Measurements from ENCODE around the gene IPO13. TPM values are rescaled to one million over a fixed set of nuclear protein-coding genes. Genes with fewer than 3 reads are reported as not detected.

IPO13 gene
- polyA plus RNA-seq, 1 of the 3 experiments (the other 2 are of a cell fraction), result 15.5 TPM

GRCh38 chr1:43946236-43947060, at the start of gene IPO13 (continued):
- TF ChIP-seq FOSL2 (IDR thresholded peaks at IDR 0.05; ENCODE audit: borderline replicate concordance, low read depth) (no peak), YY1 (IDR thresholded peaks at IDR 0.05; ENCODE audit: low read depth) (0 out of 2 replicates have a peak, but pooled peaks have one; percentile 8), RAD21 (IDR thresholded peaks at IDR 0.05; ENCODE audit: low read length) (peak; percentile 59), CTCF (IDR thresholded peaks at IDR 0.05) (peak; percentile 68), PBX3 (IDR thresholded peaks at IDR 0.05) (peak; percentile 55), GABPA (IDR thresholded peaks at IDR 0.05; ENCODE audit: low read depth) (peak; percentile 59), TCF12 (IDR thresholded peaks at IDR 0.05) (no peak; the same call in 1 of the 2 replicates), RFX5 (IDR thresholded peaks at IDR 0.05; ENCODE audit: low read length) (no peak), RXRA (IDR thresholded peaks at IDR 0.05; ENCODE audit: borderline replicate concordance, low read depth) (no peak), TEAD4 (IDR thresholded peaks at IDR 0.05; ENCODE audit: borderline replicate concordance, insufficient read depth) (no peak; the same call in 1 of the 2 replicates), POLR2AphosphoS5 (IDR thresholded peaks at IDR 0.05; ENCODE audit: low read depth, low read length) (peak; percentile 65), JUND (IDR thresholded peaks at IDR 0.05) (no peak), SMC3 (IDR thresholded peaks at IDR 0.05; ENCODE audit: low read depth, low read length) (peak; percentile 47), GATA2 (CRISPR knock-in tag; IDR thresholded peaks at IDR 0.05) (no peak), FOXJ3 (CRISPR knock-in tag; IDR thresholded peaks at IDR 0.05) (no peak), NFIC (IDR thresholded peaks at IDR 0.05; ENCODE audit: borderline replicate concordance) (peak; percentile 7; the same call in 1 of the 2 replicates), RCOR1 (IDR thresholded peaks at IDR 0.05; ENCODE audit: low read length) (no peak)

- Histone ChIP-seq H3K4me1 (ENCODE audit: control insufficient read depth in 1 of 2, insufficient read depth in 2 of 2, low read depth in 1 of 2, low read length in 1 of 2) (no peaks in the 10 kb centered on the region), H3K9me3 (no peaks in the 10 kb centered on the region), H3F3A (replicated peaks; ENCODE audit: insufficient read depth) (no peaks in the 10 kb centered on the region), H2AFZ (ENCODE audit: low read depth) (no peak overlapping the region), H3K36me3 (replicated peaks in 1 of 2; ENCODE audit: control insufficient read depth in 1 of 2, insufficient read depth in 2 of 2, low read length in 1 of 2) (peaks cover 0 to 21% of the 10 kb centered on the region in 2 experiments), H3K27ac (ENCODE audit: low read depth in 2 of 2, low read length in 1 of 2) (no peak overlapping the region), H3K79me2 (ENCODE audit: insufficient read depth) (no peaks in the 10 kb centered on the region), H3K9ac (no peak overlapping the region), H4K20me1 (ENCODE audit: insufficient read depth) (no peaks in the 10 kb centered on the region), H3K4me3 (ENCODE audit: low read depth in 2 of 2, low read length in 1 of 2) (no peak overlapping the region), H3K9me2 (no peaks in the 10 kb centered on the region), H3K27me3 (ENCODE audit: insufficient read depth) (no peaks in the 10 kb centered on the region), H3K4me2 (no peak overlapping the region)
- no peak for DNase-seq
- ChIA-PET POLR2A (interaction anchor here (1.6 kb wide), 1 partner anchor 13 kb away, joined by 3 read pairs; no protein-coding TSS in a partner anchor), CTCF (interaction anchor here (1.5 to 2.6 kb wide), 3 partner anchors 36 to 135 kb away, joined by 3 to 13 read pairs (median 9); no protein-coding TSS in a partner anchor)
- no peak for TF ChIP-seq RAD21 (IDR thresholded peaks at IDR 0.05; ENCODE audit: low read length)
- no peak for TF ChIP-seq JUND (IDR thresholded peaks at IDR 0.05)
- no peak for TF ChIP-seq MEF2A (IDR thresholded peaks at IDR 0.05; ENCODE audit: borderline replicate concordance, low read depth)
- no peak for TF ChIP-seq FOXM1 (IDR thresholded peaks at IDR 0.05; ENCODE audit: low read depth)
- no peak for TF ChIP-seq REST (IDR thresholded peaks at IDR 0.05; ENCODE audit: low read depth, low read length)
- no peak for TF ChIP-seq FOSL2 (IDR thresholded peaks at IDR 0.05; ENCODE audit: borderline replicate concordance, low read depth)
- no peak for TF ChIP-seq ZBTB33 (IDR thresholded peaks at IDR 0.05; ENCODE audit: borderline replicate concordance, low read depth)
- no peak for TF ChIP-seq RFX5 (IDR thresholded peaks at IDR 0.05; ENCODE audit: low read length)
- no peak for TF ChIP-seq EP300 (IDR thresholded peaks at IDR 0.05; ENCODE audit: borderline replicate concordance in 1 of 2, low read depth in 1 of 2, low read length in 1 of 2)
- no peak for TF ChIP-seq TCF12 (IDR thresholded peaks at IDR 0.05)
- WGBS (ENCODE audit: low lambda C conversion rate), result 100% methylated on average over 5 of the region's 12 CpGs
Observed at GRCh38 chr1:43898981-43899380, 47.8 kb upstream of the IPO13 start.

Data from SK-N-SH (cell line).